Measurements from ENCODE around the gene LRMDA. TPM values are rescaled to one million over a fixed set of nuclear protein-coding genes. Genes with fewer than 3 reads are reported as not detected.

Gene LRMDA
- total RNA-seq, 1 donor from 2014 or later, result 0.19 TPM

DNA sequence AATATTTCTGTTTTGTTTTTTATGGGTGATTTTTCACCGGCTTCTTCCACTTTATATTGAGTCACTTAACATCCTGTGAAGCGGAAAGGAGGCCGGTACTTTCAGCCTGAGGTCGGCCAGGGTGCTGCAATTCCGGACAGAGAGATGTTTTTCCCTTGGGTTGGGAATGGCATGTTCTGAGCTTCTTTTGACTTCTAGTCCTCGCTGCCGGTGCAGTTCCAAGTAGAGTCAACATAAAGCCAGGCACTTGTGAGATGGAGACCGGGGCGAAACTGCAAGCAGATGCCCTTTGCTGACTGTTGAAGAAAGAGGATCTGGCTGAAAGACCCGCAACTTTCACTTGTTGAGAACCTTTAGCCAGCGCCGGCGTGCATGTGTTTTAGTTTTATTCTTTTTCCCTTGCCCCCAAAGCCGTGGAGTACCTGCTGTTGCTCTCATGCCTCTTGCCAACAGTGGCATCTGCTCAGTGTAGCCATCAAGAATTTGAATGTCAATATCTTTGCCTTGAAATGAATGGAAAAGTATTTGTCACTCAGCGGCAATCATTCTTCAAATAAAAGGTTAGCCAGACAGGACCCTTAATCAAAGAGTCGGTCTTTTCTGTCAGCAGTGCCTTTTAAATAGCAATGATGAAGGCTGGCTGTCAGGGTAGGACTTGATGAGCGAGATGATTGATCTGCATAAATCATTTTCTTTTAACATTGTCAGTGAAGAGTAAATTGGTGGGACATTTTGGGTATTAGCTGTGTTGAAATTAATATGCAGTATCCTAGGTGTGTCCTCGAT is 351.2 kb downstream of the LRMDA start:
- H3K4me3 Mint-ChIP-seq (ENCODE audit: unreplicated experiment), result no peak overlapping the region

DNA sequence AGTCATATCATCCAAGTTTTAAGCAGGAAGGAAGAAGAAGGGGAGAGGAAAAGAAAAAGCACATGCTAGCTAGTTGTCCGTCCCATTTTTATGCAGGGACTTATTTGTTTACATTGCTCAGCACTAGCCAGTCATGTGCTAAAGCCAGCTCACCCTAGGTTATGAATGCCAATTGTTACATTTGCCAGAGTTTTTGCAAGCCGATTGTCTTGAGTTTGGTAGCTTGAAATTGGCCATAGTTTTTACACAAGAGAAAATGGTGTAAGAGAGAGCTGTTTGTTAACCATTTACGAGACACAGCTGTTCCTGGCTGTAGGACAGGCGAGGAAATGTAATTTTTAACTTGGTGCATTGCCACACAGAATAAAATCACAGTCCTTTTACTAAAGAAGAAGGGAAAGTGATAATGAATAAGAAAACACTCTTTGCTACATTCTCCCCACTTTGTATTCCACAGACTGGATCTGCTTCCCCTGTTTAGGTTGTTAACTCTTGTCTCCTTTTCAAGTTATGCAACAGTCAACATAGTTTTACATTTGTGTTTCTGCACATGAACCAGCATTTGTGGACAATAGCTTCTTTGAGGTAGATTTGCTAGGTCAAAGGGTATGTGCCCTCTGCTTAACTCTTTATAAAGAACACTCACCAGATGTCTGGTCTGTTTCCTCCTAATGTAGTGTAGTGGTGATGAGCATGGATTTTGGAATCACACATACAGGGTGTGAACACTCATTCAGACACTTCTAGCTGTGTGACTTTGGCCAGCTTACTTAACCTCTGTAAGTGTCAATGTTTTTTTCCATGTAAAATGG is 357.2 kb downstream of the LRMDA start:
- no peaks in the 10 kb centered on the region for H3K36me3 Mint-ChIP-seq (ENCODE audit: unreplicated experiment)

More for the DNA sequence above, 351.2 kb downstream of the LRMDA start:
- Mint-ChIP-seq H3K9me3 (ENCODE audit: unreplicated experiment) (no peaks in the 10 kb centered on the region), H3K27ac (ENCODE audit: unreplicated experiment) (no peak overlapping the region), H3K36me3 (ENCODE audit: unreplicated experiment) (no peaks in the 10 kb centered on the region), H3K4me1 (ENCODE audit: unreplicated experiment) (no peaks in the 10 kb centered on the region), H3K27me3 (ENCODE audit: unreplicated experiment) (peaks cover 49% of the 10 kb centered on the region)
- TF ChIP-seq, protein P1, sequence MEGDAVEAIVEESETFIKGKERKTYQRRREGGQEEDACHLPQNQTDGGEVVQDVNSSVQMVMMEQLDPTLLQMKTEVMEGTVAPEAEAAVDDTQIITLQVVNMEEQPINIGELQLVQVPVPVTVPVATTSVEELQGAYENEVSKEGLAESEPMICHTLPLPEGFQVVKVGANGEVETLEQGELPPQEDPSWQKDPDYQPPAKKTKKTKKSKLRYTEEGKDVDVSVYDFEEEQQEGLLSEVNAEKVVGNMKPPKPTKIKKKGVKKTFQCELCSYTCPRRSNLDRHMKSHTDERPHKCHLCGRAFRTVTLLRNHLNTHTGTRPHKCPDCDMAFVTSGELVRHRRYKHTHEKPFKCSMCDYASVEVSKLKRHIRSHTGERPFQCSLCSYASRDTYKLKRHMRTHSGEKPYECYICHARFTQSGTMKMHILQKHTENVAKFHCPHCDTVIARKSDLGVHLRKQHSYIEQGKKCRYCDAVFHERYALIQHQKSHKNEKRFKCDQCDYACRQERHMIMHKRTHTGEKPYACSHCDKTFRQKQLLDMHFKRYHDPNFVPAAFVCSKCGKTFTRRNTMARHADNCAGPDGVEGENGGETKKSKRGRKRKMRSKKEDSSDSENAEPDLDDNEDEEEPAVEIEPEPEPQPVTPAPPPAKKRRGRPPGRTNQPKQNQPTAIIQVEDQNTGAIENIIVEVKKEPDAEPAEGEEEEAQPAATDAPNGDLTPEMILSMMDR (IDR thresholded peaks at IDR 0.05), result no peak
- DNase-seq (ENCODE audit: extremely low spot score, unreplicated experiment), result no peak

DNA sequence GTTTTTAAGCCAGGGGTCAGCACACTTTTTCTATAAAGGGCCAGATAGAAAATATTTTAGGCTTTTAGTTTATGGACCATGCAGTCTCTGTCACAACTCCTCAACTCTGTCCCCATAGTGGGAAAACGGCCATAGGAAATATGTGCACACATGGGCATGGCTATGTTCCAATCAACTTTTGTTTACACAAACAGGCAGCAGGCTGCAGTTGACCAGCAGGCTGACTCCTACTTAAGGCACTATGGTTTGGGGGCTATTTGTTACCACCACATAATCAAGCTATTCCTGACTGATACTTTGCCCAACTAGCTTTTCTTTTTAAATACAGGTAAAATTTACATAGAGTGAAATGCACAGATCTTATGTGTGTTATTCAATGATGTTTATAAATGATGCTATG is 362.4 kb downstream of the LRMDA start:
- TF ChIP-seq, protein P1 (IDR thresholded peaks at IDR 0.05), result no peak
- Mint-ChIP-seq H3K4me1 (ENCODE audit: unreplicated experiment) (no peaks in the 10 kb centered on the region), H3K27ac (ENCODE audit: unreplicated experiment) (no peak overlapping the region), H3K4me3 (ENCODE audit: unreplicated experiment) (no peak overlapping the region), H3K27me3 (ENCODE audit: unreplicated experiment) (peaks cover 36% of the 10 kb centered on the region), H3K9me3 (ENCODE audit: unreplicated experiment) (peaks cover 10% of the 10 kb centered on the region), H3K36me3 (ENCODE audit: unreplicated experiment) (no peaks in the 10 kb centered on the region)
- no peak for DNase-seq (ENCODE audit: extremely low spot score, unreplicated experiment)

More for the DNA sequence above, 357.2 kb downstream of the LRMDA start:
- TF ChIP-seq, protein P1 (IDR thresholded peaks at IDR 0.05), result no peak
- Mint-ChIP-seq H3K27ac (ENCODE audit: unreplicated experiment) (no peak overlapping the region), H3K4me1 (ENCODE audit: unreplicated experiment) (peaks cover 4% of the 10 kb centered on the region), H3K9me3 (ENCODE audit: unreplicated experiment) (no peaks in the 10 kb centered on the region), H3K27me3 (ENCODE audit: unreplicated experiment) (peaks cover 45% of the 10 kb centered on the region), H3K4me3 (ENCODE audit: unreplicated experiment) (no peak overlapping the region)
- no peak for DNase-seq (ENCODE audit: extremely low spot score, unreplicated experiment)

DNA sequence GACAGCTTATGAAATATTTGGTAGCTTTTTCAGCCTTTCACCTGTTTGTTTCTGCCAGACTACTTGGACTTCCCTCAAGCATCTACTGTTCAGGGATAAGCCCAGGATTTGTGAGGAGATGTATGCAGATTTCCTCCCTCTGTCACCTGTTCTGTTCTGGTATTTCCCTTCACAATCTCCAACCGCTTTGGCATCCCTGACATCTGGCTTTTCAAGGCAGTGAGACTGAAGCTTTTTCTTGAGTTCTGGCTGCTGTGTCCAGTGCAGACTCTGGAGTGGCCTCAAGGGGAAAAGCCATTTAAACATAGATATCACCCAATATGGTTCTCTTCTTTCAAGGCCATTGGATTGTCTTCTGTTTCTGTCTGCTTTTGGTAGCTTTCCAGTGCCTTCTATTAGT is 369.7 kb downstream of the LRMDA start:
- no peaks in the 10 kb centered on the region for H3K4me1 Mint-ChIP-seq (ENCODE audit: unreplicated experiment)
- no peaks in the 10 kb centered on the region for H3K36me3 Mint-ChIP-seq (ENCODE audit: unreplicated experiment)
- H3K27me3 Mint-ChIP-seq (ENCODE audit: unreplicated experiment), result peaks cover 50% of the 10 kb centered on the region
- no peak for DNase-seq (ENCODE audit: extremely low spot score, unreplicated experiment)
- no peak overlapping the region for H3K4me3 Mint-ChIP-seq (ENCODE audit: unreplicated experiment)
- TF ChIP-seq, protein P1 (IDR thresholded peaks at IDR 0.05), result no peak
- no peak overlapping the region for H3K27ac Mint-ChIP-seq (ENCODE audit: unreplicated experiment)
- peaks cover 4% of the 10 kb centered on the region for H3K9me3 Mint-ChIP-seq (ENCODE audit: unreplicated experiment)

DNA sequence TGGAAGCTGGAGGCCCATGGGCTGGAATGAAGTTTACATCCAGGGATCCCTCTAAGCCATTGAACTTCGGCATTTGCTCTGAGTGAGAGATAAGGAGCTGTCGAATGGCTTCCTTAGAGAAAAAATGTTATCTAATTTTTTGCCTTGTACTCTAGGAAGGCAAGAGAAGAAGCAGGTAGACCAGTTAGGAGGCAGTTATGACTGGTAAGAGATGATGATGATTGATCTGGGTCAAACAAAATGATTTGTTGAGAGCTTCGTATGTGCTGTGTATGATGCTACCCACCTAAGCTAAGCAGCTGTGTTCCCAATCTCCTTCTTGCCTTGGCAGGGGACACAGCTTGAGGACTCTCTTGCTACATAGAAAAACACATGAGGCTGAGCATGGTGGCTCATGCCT is 370.2 kb downstream of the LRMDA start:
- Mint-ChIP-seq H3K4me1 (ENCODE audit: unreplicated experiment) (no peaks in the 10 kb centered on the region), H3K4me3 (ENCODE audit: unreplicated experiment) (no peak overlapping the region), H3K9me3 (ENCODE audit: unreplicated experiment) (peaks cover 4% of the 10 kb centered on the region), H3K27ac (ENCODE audit: unreplicated experiment) (no peak overlapping the region), H3K36me3 (ENCODE audit: unreplicated experiment) (no peaks in the 10 kb centered on the region), H3K27me3 (ENCODE audit: unreplicated experiment) (peaks cover 50% of the 10 kb centered on the region)
- TF ChIP-seq, protein P1 (IDR thresholded peaks at IDR 0.05), result no peak
- no peak for DNase-seq (ENCODE audit: extremely low spot score, unreplicated experiment)
